ENCODE results near the gene ERI3. TPM values are rescaled to one million over a fixed set of nuclear protein-coding genes. Genes with fewer than 3 reads are reported as not detected.

ERI3 gene
- total RNA-seq, 1 donor from 2014 or later, result 30.4 TPM

DNA sequence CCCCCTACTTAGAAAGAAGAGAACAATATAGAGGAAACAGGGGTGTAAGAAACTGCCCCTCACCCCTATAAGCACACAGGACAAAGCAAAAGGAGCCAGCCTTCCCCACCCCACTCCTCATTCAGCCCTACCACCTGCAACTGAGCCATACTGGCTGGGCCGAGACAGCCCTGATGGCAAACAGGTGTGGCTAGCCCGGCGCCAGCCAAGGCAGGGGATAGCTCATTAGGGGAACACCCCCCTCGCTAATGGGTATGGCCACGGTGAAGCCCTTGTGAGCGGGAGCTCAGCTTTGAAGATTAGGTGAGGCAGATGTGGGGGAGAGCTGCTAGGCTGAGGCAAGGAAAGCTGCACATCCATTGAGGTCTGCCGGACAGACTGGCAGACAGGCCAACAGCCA lies 65.5 kb downstream of the ERI3 start:
- no peak for DNase-seq (ENCODE audit: low read depth in 2 of 2)

DNA sequence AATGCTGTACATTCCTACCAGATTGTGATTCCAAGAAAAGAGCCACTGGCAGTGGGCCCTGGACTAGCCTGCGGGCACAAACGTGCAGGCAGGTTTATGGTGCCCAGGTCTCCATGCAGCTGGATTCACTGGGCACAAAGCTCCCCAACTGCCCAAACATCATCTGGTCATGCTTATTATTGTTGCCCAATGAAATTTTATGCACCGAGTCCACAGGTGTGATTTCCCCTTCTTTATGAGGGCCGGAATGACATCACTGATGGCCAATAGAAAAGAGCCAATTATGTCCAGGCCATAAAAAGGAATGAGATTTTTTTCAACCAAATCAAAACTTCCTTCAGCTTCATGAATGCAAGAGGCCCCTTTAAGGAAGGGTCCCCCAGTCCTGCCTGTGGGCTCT lies 66.2 kb downstream of the ERI3 start:
- DNase-seq (ENCODE audit: low read depth in 2 of 2), result no peak

DNA sequence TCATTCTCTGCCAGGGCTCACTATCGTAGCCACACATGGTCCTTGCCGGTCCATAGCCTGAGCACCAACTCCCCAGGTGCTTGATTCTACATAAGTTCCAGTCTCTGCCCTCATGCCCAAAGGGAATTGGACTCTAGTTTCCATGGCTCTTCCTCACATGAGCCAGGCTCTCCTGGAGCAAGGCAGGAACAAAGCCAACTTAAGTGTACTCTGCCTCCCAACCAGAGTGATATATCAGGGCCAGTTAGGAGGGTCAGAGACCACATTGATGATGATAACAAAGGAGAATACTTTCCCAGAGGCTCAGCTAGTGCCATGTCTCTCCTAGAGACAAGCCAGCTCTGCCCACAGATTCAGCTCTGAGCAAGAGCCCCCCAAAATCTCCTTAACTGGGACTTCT lies 70.9 kb downstream of the ERI3 start:
- no peak for DNase-seq (ENCODE audit: low read depth in 2 of 2)

DNA sequence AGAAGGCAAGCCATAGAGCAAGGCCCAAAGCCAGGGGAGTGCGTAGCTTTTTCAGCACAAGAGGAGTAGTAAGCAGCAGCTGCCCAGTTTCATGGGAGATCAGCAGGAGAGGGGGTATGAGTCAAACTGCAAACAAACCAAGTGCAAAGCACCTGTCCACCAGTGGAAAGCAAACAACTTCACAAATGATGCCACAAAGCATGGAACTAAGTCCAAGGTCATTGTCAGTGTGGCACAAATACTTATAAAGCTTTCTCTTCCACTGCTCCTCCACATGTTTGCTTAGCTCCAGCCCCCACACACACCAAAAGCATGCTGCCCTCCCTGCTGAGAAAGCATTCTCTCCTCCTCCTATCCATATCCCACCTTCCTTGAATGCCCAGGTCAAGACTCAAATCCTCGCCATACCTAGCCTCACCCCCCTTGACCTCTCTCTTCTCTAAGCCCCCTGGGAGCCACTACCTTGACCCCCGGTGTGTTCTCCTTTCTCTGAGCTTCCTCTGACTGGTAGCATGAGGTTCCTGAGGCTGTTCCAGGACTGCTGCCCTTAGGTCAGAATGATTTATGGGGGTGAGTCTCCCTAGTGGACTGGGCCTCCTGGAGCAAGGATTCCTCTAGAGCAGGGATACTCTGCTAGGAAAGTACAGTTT lies 71.4 kb downstream of the ERI3 start:
- DNase-seq (ENCODE audit: low read depth in 2 of 2), result no peak

DNA sequence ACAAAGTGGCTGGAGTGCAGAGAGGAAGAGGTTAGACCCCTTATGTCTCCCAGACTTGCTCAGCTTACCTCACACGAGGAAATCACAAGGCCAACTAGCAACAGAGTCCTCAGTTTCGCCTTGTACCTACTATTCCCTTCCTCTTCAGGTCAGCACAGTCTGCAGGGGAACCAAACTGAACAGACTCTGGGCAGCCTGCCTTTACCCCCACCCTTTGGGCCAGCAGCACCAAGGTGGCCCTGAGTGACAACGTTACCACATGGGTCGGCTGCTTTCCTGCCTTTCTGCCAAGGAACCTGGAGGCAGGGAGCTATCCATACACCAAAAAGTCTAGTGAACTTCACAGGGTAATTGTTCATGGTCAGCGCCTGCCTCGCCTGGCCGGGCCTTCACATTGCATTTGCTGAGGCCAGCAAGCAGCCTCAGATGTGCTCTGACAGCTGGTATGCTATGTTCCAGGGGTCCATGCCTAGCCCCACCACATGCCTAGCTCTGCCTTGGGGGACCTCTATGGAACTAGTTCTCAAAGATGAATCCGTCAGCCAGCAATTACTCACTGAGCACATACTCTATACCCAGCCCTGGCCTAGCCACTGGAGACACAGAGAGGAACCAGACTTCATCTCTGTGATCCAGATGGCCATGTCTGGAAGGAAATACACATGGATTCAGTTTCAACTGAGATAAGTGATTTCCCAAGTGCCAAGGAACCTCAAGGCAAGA lies 72.2 kb downstream of the ERI3 start:
- no peak for DNase-seq (ENCODE audit: low read depth in 2 of 2)

DNA sequence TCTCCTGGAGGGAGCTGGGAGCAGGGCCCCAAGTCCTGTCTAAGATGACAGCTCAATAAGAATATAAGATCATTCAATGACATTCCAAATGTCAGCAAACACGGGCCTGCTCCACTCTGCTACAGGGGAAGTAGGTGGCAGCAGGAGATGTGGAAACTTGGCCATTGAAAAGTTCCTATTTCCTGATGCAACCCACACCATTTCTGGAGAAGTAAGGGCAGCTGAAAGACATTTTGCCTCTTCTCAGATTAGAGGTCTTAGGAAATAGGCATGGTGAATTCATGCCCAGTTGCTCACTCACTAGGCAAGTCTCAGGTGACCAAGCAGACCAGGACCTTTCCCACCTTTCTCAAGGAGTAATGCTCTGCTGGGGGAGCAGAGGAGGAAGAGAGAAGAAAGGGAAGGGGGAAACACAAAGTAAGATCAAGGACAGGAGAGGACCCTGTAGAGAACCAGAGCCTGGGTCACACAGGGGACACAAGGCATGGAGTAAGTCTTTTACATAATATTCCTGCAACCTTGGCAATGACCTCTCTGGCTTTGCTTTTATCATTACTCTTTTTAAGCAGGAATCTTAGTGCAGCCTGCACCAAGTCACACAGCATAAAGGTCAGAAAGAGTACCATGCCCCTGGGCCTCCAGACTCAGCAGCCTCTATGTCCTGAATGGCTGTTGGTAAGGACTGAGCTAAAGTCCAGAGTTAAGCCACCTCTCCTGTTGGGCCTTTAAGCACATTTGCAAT lies 72.9 kb downstream of the ERI3 start:
- no peak for DNase-seq (ENCODE audit: low read depth in 2 of 2)

DNA sequence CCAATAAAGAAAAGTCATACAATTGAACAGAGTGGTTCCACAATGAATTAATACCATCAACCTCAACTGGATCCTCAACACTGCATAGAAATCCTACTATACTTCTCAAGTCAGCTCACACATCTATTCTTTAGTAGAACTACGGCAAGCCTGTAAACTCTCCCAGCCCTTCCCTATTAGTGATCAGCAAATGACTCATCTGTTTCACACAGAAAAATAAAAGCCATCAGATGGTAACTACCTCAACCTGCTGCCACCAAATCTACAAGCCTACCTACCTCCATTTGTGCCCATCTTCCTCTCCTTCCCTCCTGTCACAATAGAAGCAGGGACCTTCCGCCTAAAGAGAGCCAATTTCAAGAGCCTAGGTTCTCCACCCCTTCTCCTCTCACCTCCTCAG lies 78.2 kb downstream of the ERI3 start:
- no peak for DNase-seq (ENCODE audit: low read depth in 2 of 2)

DNA sequence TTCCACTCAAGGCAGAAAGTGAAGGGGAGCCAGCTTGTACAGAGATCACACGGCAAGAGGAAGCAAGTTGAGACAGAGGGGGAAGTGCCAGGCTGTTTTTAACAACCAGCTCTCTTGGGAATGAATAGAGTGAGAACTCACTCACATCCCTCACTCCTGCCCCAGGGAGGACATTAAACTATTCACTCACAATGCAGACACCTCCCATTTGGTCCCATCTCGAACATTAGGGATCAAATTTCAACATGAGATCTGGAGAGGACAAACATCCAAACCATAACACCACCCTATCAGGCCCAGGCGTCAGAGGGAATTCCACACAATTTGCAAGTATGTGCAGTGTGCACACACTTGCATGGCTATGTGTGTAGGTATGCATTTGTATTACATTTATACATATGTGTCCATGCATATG lies 79.1 kb downstream of the ERI3 start:
- peak in 1 of 2 donors; percentile 20 for DNase-seq (ENCODE audit: low read depth in 2 of 2)

DNA sequence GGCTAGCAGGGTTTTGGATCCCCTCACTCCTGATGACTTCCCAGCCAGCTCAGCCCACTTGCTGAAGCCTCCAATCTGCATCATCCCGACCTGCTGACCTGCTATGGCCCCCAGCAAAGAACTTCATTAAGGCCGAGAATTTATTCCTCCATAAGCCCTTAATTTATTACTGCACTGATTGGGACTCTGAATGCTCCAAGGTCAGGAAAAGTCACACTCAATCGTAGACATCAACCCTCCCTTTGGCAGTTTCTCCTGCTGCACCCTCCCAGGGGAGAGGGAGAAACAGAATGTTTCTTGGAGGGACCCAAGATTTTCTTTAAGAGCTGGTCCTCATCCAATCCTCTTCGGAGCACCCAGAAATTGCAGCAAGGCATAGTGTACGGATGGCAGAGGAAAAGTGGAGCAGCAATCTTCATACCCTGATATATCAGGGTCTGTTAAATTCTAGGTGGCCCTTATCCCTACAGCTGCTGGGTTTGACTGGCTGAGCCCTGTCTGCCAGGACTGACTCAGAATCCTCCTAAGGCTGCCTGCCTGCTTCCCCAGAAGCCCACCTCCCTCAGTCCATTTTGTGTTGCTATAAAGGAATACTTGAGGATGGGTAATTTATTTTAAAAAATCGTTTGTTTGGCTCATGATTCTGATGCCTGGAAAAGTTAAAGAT lies 79.6 kb downstream of the ERI3 start:
- DNase-seq (ENCODE audit: low read depth in 2 of 2), result no peak

DNA sequence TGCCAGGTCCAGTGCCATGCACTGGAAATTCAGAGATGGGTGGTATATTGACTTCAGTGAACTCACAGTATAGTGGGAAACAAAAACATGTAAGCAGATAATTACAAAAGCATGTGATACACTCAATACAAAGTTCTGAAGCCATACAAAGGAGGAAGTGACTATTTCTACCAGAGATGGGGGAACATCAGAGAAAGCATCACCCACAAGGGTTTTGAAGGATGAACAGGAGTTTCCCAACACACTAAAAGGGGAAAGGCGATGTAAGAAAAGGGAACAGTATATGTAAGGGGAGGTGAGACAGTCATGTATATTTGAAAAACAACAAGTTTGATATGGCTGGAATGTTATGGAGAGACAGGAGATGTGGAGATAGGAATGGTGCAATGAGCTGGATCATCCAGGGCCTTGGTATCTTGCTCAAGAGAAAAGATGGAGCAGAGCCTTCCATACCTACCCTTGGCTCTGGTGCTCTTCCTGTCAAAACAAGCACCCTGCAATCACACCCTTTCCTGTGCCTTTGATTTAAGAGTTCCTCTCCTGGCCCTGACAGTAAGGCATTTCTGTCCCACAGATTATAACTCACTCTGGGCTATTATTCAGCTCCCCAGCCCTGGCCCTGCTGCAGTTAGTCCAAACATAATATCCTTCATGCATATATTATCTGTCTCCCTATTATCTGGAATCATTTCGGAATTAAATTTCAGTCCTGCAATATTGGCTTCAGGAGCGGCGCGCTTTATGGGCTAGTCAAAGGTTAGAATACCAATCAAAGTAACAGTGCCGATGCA lies 81.3 kb downstream of the ERI3 start:
- no peak for DNase-seq (ENCODE audit: low read depth in 2 of 2)

DNA sequence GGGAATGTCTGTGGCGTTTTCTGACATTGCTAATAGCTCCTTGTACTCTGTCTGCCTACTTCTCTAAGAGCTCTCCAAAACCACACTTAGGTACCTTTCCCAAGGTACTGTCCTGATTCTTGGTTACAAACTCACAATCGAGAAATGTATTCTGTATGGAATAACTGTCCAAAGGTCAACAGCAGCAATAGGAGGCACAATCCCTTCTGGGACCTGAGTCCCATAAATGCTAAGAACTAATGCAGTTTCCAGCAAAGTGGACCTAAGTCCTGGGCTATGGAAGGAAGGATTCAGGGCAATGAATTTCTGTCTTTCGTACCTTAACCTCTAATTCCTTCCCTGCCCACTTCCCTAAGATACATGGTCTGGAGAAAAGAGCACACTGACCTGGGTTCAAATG lies 82.1 kb downstream of the ERI3 start:
- DNase-seq (ENCODE audit: low read depth in 2 of 2), result no peak

DNA sequence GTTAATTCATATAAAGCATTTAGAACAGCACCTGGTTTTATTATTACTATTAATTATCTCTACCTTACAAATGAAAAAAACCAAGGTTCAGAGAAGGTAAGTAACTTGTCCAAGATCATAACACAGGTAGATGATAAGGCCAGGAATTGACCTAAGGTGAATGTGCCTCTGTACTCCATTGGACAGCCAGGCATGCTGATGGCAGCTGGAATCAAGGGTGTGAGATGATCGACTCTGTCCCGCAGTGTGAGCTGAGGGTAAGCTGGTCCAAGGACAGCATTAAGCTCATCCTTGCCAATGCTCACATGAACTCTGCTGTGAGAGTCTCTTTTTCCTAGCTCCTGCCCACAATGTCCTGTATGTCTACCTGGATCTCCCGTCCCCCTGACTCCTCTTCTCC lies 83.4 kb downstream of the ERI3 start:
- DNase-seq (ENCODE audit: low read depth in 2 of 2), result no peak

DNA sequence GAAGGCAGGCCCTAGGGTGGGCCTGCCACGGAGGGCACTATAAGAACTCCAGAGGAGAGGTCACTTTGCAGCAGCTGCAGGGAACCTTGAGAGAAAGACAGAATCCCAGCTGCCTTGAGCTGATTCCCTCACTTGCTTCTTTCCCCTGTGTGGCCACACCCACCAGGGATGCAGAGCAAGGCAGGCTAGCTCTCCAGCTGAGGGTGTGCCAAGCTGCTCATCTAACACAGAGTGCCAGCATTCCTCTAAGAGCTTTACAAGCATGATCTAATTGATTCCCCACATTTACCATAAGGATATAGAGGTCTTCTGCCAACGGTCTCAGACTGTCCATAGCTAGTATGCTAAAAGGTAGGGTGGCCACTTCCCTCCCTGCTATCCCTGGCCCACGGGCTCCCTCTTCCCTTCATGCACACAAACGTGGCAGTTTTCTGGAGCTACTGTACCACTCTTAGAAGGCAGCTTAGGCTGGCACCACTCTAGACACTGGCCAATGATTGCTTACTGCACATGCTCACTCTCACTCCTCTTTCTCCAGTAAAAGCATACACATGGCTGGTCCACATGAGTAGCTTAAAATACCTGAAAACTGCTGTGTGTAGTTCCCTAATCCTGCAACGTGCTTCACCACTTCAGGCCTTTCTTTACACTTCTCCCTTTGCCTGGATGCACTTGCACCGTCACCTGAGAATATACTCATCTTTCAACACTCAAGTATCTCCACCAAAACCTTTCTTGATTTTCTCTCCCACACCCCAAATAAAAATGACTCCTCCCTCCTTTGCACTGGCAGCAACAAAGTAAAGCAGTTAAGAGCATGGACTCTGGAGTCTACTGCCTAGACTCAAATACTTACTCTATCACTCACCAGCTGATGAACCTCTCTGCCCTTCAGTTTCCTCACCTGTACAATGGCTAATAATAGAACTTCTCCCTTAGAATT lies 84.1 kb downstream of the ERI3 start:
- DNase-seq (ENCODE audit: low read depth in 2 of 2), result no peak

DNA sequence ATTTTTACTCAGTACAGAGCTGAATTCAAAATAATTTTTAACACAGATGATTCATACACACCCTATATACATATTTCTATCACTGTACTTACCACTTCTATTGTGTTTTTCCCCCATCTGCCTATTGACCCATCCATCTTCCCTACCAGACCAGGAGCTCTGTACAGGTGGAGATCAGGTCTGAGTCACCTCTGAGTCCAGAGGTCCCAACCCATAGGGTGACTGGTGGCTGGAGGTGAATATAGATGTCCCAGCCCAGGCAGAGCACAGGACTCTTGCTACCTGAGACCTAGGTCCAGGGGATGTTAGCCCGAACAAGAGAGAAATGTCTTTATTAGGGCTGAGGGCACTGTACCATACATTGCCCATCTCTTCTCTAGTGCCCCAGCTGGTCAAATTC lies 87.0 kb downstream of the ERI3 start:
- DNase-seq (ENCODE audit: low read depth in 2 of 2), result no peak

DNA sequence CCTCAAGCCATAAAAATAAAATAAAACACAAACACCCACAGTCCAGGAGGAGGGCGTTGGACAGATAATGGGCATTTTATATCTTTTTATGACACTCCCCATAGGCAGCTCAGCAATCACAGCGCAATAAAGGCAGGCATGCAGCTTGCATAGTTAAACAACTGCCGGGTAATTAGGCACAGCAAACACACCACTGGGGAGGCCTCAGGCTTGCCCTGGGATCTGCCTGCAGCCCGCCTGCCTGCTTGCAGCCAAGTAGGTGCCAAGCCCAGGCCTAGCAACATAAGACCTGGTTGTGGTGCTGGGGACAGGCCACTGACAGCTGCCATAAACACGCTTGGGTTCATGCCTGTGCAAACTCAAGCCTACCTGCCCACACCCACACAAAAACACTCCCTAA lies 87.6 kb downstream of the ERI3 start:
- no peak for DNase-seq (ENCODE audit: low read depth in 2 of 2)

DNA sequence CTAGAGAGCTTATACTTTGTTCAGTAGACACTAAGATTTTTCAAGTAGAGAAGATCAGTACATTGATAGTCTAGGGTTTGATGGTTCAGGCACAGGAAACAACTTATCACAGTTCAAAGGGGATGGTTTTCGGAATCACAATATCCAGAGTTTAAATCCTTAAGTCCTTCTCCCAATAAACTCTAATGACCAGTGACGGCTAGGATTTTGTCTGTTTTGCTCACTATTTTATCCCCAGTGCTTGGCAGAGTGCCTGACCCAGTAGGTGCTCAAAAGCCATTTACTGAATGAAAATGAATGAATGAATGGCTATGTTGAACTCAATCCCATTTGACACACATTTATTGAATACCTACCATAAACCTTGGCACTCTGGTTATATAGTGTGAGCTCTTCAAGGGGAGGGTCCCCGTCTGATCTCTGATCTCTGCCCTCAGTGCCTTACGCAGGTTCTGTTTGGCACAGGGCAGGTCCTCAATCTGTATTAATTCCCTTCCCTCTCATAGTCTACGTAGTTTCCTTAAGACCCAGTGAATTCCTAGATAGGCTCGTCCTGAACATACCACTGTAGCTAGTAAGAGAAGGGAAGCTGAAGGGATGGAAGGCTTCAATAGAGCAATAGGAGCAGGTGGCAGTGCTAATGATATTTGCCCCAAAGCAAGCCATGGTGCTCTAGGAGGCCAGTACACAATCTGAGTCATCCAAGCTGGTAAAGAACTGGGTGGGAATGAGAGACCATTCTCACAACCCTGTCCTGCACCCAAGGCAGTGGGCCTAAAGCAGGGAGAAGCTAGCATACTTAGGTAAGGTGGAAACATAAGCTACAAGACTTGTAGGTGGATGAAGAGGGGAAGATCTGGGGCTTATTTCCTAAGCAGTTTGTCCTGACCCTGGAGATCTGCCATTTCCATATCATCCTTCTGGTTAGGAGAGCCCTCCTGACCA lies 88.4 kb downstream of the ERI3 start:
- DNase-seq (ENCODE audit: low read depth in 2 of 2), result no peak

DNA sequence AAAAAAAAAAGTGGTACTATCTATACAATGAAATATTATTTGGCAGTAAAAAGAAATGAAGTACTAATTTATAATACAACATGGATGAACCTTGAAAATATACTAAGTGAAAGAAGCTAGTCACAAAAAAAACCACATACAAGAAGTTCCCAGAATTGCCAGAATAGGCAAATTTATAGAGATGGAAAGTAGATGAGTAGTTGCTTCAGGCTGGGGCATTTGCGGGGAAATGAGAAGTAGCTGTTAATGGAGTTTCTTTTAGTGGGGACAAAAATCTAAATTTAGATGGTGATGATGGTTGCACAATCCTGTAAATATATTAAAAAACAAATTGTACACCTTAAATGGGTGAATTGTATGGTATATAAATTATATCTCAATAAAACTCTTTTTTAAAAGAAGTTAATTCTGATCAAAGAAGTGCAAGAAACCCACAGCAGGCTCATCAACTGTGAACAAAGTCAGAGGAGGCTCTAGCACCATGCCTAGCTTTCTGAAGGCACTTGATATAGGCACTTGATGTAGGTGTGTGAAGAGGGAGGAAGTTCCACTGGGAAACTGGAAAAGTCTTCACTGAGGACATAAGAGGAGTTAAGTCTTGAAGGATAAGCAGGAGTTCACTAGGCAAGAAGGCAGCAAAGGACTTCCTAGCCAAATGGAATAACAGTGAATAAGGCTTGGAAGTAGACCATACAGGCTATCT lies 89.2 kb downstream of the ERI3 start:
- DNase-seq (ENCODE audit: low read depth in 2 of 2), result no peak

DNA sequence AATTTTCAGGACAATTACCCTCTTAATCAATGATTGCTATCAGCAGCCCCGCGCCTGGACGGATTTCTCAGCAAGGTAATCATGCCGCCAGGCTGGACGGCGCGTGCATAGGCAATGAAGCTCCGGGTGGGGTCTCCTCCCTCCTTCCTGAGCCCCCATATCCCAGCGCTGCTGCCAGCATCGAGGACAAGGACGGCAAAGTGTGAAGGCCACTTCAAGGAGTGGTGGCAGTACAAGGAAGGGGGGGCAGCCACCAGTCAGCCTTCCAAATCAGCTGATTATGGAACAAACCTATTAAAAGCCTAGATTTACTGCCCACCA lies 90.6 kb downstream of the ERI3 start:
- DNase-seq (ENCODE audit: low read depth in 2 of 2), result no peak
